Kidney capillary endothelial cell (primary cell): ENCODE measurements around the gene ADCY4.
"Not testable (repeated sequence)": the region's sequence is repeated elsewhere in the genome, so short reads cannot be mapped to it uniquely, and the experiment has no call there.

Experiments
- DNase-seq: peaks from one replicate; pipeline ENCODE4 v3.0.0-alpha.2; 2018; ENCODE audit warnings: low spot score

ADCY4 gene

DNA sequence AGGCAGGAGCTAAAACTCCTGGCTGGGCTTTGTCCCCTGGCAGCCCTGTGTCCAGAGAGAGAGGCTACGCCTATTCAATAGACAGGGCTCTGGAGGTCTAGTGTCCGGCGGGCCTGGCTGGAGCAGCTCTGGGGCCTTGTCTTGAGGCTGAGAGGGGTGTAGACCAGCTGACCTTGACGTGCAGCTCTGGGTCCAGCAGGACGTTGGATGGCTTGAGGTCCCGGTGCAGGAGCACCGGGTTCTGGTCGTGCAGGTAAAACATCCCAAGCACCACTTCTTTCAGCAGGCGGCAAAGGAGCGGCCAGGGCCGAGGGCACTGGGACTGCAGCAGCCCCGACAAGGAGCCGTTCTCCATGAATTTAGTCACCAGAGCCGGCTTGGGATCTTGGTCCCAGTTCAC lies 4.0 kb upstream of the ADCY4 start:
- DNase-seq = no peak

DNA sequence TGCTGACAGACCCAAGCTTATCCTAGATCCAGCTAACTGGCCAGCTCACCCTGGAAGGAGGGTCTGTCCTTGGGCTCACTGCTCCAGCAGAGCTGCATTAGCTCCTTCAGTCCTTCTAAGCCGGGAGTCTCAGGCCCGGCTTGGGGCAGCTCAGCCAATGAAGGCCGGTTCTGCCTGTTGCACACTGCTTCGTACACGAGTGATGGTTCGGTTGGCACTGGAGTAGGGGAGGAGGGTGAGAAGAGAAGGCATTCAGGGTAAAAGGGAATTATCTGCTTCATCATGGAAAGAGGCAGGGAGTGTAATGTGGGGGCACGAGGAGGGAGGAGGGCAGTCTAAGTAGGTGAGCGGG lies 2.9 kb upstream of the ADCY4 start:
- DNase-seq = no peak

DNA sequence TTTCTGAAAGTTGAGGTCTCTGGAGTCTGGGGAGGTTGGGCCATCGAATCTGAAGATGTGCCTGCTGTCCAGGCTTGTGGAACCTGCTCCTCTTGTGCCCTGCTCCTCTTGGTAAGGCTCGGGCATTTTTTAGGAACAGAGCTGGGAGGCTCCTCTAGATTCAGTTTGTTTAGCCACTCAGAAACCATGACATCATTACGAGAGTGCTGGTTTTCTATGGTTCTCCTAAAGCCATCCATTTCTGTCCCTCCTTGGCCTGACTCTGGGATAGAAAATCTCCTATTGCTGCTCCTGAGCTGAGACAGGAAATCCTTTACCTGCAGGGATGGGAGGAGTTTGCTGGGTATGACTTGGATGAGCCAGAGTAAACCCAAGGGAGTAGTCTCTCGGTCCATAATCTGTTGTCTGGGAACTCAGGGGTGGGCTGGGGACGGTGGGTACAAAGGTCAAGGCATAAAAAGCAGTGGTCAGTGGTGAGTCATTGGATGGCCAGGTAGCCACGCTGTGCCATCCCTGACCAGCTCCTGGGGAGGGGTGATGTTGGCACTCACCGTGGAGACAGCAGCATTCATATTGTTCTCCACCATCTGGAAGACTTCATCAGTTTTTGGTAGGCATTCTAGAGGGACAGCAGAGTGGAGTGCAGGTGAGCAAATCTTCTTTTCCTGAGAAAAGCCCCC lies 2.4 kb upstream of the ADCY4 start:
- no peak for DNase-seq

DNA sequence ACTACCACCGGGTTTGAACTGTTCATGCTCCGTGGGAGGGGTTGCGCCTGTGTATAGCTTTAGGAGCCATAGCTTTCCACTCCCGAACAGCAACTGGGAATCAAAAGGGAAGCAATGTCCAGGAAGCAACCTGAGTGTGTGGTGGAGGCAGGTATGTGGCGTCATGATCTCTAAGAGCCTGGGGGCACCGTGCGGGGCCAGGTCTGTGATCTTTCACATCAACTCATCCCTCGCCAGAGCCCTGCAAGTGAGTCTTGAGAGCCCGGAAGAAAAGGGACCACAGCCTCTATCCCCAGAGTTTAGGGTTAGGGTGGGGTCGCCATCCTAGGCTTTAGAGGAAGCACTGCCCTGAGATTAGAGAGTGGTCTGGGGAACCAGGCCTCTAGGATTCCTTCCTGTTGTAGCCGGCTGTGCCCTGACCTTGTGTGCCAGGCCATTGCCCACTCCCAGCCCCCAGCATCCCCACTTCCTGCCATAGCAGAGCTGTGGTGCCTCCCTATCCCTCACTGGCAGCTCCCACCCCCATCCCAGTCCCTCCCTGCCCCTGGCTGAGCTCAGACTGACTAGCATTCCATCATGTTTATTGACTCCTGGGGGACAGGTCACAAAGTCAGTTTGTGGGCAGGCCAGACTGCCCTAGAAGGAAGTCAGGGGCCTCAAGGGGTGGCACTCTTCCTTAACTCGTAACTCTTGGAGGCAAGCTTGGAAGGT lies 745 bp upstream of the ADCY4 start:
- DNase-seq = peak; percentile 76

DNA sequence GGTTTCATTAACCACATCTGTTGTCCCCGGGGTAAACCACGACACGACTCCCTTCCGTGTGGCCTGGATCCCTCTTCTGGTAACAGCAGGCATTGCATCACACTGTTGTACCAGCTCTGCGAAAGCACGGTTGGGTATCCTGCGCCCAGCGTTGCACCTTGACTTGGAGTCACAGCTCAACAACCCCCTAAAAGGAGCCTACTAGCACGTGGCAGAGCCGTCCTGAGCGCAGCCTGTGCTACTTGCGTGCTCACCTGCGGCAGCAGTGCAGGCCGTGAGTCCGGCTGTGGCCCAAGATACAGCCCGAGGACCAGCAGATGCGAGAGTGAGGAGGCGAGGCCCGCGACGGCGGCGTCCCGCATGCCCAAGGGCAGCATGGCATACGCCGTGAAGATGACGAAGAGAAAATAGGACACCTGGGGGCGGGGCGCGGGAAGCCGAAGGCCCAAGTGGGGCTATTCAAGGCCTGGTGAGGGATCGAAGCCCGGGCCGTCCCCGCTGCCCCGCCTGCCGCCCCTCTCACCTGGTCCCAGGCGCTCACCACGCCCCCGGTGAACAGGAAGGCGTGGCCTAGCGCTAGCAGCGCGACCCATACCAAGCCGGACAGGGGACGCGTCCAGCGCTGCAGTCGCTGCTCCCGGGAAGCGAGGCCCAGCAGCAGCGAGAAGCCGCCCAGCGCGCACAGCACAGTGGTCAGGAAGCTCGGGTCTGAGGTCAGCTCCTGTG lies 2.4 kb downstream of the ADCY4 start:
- peak; percentile 58 for DNase-seq

DNA sequence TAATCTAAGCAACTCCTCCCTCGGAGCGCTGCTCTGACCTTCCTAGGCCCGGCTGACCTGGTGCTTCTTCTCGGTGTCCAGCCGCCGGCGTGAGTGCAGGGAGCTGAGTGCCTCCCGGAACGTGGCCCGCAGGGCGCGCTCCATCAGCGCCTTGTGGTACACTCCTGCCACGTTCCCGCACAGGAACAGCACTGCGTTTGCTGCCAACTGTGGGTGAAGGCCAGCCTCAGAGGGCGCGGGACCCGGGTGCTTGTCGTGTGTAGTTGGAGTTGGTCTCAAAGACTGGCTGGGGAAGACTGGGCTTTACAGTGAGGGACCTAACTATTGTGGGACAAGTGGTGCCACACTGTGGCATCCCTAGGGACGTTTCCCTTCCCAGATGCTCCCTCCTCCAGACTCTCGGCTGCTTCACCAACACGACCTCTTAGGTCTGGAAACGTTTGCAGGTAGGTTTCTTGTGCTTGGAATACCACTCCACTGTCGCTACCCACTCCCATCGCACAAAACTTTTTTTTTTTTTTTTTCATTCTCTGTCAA lies 3.1 kb downstream of the ADCY4 start:
- DNase-seq = no peak

DNA sequence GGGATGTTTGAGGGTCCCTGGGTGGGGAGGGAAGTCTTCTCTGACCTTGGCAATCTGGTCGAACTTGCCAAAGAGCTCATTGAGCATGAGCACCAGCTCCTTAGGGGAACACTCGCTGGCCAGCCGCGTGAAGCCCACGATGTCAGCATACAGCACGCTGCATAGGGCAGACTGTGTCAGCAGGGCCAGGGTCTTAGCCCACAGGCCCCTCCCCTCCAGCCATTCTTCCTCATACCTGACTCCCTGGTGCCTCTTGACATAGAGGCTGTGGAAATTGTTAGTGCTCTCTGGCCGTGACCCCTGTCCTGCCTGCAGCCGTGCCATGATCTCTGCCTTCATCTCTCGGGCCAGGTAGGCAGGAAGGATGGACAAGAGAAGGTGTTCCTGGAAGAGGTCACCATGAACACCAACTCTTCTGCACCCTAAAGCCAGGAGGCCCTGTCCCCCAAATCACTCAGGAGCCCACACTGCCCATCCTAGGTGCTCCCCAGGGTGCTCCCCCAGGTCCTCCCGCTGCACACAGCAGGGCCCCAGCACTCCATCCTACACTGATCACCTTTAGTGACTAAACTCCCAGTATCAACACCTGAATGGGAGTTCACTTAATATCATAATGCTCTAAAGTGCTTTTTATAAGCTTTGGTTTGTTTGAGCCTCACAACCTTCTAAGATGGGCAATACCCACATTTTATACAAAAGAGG lies 3.7 kb downstream of the ADCY4 start:
- no peak for DNase-seq

DNA sequence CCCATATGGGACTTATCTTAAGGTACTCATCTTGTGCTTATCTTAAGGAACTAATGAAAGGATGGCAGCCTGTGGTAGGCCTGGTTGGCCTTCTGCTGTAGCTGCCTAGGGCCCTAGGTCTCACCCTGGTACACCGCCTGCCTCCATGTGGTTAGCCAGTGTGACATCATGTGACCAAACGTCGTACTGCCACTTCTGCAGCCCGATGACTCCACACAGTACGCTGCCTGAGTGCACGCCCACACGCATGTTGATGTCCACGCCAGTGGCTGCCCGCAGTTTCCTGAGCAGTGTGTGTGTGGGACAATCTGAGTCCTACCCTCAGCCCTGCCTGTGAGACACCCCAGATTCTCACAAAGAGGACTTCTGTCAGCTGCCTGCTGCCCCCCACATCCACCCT lies 5.1 kb downstream of the ADCY4 start:
- DNase-seq = no peak

DNA sequence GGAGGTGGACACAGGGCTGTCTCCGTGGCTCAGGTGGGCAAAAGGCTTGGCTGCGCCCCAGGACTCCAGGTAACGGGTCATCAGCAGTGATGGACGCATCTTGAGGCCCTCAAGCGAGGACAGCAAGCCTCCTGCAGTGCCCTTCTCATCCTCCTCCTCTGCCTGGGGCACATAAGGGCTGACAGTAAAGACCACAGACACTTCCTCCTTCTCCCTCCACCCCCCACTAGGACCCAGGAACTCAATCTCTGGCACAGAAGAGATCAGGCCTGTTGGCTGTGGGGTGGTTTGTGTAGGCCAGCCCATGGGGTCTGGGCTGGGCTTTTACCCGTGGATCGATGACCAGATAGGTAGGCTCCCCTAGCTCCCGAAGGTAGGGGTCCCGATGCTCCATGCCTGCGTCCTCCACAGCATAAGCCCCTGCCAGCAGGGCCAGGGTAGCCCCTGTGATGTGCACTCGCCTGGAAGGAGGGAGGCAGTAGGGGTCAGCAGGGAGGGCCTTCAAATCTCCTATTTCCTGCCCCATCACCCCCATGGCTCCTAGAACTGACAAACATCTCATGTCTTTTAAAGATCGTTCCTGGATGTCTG lies 5.7 kb downstream of the ADCY4 start:
- DNase-seq = no peak

DNA sequence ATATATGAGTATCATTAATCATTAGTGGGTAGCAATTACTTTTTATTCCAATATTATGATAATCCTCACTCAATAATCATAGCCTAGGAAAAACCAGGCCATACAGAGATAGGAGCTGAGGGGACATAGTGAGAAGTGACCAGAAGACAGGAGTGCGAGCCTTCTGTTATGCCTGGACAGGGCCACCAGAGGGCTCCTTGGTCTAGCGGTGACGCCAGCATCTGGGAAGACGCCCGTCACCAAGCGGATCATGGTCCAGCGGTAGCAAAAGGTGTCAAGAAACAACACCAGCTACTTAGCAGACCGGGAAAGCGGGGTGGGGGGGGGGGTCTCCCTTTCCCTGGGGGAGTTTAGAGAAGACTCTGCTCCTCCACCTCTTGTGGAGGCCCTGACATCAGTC lies 7.0 kb downstream of the ADCY4 start:
- DNase-seq = not testable (repeated sequence)

DNA sequence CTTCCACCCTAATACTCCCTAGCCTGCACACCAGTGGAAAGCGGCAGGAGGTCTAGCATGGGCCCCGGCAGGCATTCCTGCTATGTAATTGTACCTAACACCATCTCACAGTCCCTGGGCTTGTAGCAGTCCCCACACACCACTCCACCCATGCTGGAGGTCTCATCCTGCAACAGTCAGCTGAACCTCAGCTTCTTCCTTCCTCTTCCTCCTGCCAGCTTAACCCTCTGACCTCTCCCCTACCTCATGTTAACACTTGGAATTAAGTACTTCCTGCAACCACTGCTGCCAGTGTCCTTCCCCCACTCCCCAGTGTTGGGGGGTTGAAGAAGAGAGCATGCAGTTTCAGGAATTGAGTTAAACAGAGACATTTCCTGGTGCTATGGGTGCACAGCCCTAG lies 7.6 kb downstream of the ADCY4 start:
- DNase-seq = no peak

DNA sequence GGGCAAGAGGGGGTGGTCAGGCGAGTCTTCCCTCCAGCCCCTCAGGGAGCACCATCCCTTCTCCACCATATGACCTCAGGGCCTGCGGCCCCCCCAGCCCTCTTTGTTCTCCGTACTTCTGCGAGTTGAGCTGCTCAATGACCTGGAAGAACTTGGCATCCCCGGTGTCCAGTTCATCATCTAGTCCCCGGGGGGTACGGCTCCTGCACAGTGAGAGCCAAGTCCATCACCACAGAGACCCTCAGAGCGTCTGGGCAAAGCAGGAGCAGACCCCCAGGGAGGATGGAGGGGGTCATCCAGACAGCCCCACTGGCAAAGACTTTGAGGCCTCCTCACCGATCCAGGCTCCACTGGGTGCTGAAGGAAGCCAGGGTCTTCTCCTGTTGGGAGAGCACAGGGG lies 8.9 kb downstream of the ADCY4 start:
- DNase-seq = no peak

DNA sequence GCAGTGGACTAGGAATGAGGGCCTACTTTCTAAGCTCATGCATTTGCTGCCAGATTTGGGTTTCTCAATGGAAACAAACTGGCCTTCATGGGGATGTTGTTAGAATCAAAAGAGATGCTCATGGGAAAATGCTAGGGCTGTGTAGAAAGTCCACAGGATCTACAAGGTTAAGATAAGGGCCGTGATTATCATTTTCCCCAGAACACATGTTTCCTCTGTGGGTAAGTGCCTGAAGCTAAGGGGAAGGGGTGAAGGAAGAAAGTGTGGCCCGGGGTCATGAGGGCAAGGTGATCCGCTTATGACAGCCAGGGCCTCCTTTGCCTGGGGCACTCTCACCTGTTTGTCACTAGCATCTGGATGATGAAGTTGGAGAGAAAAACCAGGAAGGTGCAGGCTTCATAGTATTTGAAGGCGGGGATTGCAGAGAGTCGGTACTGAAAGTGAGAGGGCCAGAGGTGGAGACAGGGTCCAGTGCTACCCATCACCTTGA lies 9.8 kb downstream of the ADCY4 start:
- DNase-seq = no peak

DNA sequence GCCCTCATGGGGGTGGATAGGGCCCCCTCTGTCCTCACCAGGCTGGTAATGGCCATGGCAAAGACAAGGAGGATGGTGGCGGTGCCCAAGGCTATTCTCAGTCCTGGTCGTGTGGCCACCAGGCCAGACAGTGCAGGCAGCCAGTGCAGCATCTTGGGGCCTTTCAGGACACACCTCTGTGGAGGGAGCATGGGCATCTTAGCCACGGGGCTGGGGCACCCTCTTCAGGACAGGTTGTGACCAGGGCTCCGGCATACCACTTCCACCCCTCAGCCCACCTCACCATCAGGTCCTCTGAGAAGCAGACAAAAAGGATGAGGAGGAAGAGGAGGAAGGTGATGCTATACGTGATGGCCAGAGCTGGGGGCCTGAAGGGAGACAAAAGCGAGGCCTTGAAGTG lies 10.8 kb downstream of the ADCY4 start:
- DNase-seq = no peak

DNA sequence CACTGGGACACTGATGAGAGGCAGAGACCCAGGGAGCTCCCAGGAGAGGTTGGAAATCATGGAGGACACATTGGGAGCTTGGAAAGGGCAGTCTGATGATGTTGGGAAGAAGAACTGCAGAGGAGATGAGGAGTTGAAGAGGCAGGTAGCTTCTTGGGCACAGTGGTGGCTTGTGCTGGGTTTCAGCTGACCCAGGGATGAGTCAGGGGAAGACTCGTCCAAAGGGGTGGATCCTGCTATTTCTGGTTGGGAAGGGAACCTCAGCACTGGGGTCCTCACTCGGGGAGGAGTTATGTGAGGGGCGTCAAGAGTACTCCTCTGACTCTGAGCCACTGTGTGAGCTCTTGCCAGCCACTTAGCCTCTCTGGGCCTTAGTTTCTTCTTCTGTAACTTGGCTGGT lies 11.5 kb downstream of the ADCY4 start:
- no peak for DNase-seq

DNA sequence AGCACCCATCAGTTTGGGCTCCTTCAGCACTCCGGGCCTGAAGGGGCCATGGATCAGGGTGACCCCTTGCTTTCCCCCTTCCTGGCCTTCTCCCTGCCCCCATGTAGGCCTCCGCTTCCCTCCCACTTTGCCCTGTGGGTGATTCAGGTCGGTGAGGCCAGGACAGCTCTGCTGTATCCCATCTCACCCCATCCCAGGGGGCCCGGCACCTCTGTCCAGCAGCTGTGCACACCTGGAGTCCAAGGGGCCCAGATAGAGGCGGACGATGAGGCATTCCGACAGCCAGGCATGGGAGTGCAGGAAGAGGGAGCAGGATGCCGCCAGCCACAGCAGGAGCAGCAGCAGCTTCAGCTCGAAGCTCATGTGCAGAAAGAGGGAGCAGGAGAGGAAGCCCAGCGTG lies 12.2 kb downstream of the ADCY4 start:
- DNase-seq = no peak

DNA sequence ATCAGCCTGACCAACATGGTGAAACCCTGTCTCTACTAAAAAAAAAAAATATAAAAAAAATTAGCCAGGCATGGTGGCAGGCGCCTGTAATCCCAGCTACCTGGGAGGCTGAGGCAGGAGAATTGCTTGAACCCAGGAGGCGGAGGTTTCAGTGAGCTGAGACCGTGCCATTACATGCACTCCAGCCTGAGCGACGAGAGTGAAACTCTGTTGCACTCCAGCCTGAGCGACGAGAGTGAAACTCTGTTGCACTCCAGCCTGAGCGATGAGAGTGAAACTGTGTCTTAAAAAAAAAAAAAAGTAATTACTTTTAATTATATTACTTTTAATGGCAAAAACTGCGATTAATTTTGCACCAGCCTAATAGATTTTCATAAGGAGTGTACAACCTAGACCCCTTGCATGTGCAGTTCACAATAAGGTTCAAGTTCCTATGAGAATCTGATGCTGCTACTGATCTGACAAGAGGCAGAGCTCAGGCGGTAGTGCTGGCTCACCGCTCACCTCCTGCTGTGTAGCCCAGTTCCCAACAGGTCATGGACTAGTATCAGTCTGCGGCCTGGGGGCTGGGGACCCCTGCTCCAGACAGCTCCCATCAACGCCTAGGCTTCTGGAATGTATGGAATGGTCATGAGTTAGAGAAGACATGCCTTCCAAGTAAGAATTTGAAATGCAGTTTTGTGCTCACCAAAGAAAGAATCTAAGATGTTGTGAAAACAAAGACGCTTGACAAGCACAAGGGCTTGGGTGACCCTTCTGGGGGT lies 13.5 kb downstream of the ADCY4 start:
- DNase-seq = no peak

DNA sequence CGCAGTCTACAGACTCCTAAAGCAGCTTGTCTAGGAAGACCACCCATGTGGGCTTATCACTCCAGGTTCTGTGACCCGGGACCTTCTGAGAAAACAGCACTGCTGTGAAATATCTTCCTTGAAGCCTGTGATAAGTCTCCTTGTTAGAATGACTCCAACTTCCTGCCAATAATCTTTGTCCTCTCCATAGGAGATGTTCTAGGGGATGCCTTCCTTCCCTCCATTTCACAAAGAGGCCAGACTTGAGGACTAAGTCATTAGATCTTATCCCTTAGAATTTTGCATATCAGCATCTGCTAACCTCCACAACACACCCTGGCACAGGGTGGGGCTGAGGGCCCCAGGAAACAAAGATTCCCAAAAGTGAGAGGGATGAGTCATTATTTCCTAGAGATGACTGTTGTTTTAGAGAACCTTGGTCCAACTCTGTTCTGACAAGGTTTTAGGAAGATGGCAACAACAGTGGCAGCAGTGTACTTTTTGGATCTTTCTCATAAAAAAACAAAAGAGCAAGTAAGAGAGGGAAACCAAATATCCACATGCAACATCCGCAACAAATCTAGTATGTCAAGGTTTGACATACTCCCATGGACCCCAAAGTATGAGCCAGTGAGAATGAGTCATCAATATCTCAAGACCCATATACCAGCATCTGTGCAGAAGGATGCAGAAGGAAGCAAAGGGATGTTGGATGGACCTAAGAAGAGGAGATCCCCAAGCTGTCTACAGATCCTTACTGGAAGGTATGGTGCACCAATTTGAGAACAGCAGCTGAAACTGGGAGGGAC lies 17.5 kb downstream of the ADCY4 start:
- DNase-seq = no peak

DNA sequence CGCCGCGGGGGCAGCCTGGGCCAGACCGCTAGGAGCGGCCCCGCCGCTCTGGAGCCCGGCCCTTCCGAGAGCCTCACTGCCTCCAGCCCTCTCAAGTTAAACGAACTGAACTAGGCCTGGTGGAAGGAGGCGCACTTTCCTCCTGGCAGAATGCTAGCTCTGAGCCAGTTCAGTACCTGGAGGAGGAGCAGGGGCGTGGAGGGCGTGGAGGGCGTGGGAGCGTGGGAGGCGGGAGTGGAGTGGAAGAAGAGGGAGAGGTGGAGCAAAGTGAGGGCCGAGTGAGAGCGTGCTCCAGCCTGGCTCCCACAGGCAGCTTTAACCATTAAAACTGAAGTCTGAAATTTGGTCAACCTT lies 18.3 kb downstream of the ADCY4 start:
- DNase-seq = no peak

DNA sequence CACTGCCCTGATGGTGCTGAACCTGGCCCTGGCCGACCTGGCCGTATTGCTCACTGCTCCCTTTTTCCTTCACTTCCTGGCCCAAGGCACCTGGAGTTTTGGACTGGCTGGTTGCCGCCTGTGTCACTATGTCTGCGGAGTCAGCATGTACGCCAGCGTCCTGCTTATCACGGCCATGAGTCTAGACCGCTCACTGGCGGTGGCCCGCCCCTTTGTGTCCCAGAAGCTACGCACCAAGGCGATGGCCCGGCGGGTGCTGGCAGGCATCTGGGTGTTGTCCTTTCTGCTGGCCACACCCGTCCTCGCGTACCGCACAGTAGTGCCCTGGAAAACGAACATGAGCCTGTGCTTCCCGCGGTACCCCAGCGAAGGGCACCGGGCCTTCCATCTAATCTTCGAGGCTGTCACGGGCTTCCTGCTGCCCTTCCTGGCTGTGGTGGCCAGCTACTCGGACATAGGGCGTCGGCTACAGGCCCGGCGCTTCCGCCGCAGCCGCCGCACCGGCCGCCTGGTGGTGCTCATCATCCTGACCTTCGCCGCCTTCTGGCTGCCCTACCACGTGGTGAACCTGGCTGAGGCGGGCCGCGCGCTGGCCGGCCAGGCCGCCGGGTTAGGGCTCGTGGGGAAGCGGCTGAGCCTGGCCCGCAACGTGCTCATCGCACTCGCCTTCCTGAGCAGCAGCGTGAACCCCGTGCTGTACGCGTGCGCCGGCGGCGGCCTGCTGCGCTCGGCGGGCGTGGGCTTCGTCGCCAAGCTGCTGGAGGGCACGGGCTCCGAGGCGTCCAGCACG lies 18.9 kb downstream of the ADCY4 start:
- DNase-seq = no peak
